Measurements from ENCODE around the gene BTF3L4.

DNA sequence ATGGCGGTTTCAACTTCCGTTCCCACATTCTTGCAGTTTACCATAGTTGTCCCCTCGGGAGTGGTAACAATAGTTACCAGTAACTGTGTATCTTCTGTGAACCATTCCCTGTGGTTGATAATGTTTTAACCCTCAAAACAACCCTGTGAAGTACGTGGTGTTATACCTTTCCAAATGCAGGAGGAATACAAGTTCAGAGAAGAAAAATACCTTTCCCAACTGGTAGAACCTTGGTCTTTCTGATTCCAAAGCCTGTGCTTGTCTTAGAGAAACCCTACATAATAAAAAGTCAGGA lies 789 bp downstream of the BTF3L4 start:
- TF ChIP-seq CTCF (conservative IDR thresholded peaks at IDR 0.05) (no peak), ZFX (IDR thresholded peaks at IDR 0.05) (no peak)
